GM12873 (cell line): Measurements from ENCODE around the gene FLOT1.

ENCODE experiments used
- TF ChIP-seq, protein P1 (sequence below): IDR thresholded peaks from 2 replicates; pipeline ENCODE4 v1.5.1; 2012; ENCODE audit warnings: low read depth, mild to moderate bottlenecking, moderate library complexity, low read length, control low read depth; ENCODE audit not compliant: insufficient read depth; ENCODE audit errors: missing control alignments

The FLOT1 gene

DNA sequence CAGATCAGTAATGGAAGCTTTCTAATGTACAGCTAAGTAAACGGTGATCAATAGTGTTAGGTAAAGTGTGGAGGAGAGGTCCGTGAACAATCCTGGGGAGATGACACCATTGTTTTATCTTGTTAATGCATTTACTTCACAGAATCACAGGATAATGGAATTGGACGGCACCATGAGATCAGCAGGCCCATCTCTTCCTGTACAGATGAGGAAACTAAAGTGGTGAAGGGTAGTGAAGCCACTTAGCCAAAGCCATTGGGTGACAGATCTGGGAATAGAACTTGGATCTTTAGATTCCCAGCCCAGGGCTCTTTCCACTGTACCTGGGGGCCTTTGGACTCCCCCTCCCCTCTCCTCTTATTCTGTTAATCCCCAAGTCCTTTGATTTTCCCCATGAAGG lies 28.1 kb upstream of the FLOT1 start:
- TF ChIP-seq, protein P1, sequence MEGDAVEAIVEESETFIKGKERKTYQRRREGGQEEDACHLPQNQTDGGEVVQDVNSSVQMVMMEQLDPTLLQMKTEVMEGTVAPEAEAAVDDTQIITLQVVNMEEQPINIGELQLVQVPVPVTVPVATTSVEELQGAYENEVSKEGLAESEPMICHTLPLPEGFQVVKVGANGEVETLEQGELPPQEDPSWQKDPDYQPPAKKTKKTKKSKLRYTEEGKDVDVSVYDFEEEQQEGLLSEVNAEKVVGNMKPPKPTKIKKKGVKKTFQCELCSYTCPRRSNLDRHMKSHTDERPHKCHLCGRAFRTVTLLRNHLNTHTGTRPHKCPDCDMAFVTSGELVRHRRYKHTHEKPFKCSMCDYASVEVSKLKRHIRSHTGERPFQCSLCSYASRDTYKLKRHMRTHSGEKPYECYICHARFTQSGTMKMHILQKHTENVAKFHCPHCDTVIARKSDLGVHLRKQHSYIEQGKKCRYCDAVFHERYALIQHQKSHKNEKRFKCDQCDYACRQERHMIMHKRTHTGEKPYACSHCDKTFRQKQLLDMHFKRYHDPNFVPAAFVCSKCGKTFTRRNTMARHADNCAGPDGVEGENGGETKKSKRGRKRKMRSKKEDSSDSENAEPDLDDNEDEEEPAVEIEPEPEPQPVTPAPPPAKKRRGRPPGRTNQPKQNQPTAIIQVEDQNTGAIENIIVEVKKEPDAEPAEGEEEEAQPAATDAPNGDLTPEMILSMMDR = no peak

DNA sequence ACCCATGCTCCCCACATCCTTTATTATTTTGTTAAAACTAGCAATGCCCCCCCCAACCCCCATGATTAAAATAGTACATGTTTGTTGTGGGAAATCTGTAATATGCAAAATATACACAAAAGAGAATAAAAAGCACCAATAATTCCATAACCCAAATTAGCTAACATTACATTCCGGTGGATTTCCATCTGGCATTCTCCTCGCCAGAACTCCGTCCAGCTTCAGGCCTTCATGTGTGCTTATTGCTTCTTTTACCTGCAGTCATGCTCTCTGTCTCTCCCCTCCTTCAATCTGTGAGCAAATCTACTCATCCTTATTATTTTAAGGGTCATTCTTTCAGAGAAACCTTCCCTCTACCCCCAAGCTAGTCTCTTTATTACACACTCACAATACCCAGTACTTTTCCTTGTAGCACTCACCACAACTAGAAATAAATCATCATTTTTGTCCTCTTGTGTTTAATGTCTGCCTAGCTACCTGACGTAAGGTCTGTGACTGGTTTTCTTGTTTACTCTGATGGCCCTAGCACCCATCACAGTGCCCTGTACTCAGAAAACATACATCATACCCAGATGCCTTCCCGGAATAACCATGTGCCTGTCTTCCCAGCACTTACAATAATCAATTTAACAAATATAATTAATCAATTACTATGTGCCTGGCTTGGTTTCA lies 27.5 kb upstream of the FLOT1 start:
- TF ChIP-seq, protein P1 = no peak

- TF ChIP-seq, protein P1 = no peak
Measured at GRCh38 chr6:30769088-30769852, 26.8 kb upstream of the FLOT1 start.

- TF ChIP-seq, protein P1 = no peak
Measured at GRCh38 chr6:30768634-30769087, 26.2 kb upstream of the FLOT1 start.

DNA sequence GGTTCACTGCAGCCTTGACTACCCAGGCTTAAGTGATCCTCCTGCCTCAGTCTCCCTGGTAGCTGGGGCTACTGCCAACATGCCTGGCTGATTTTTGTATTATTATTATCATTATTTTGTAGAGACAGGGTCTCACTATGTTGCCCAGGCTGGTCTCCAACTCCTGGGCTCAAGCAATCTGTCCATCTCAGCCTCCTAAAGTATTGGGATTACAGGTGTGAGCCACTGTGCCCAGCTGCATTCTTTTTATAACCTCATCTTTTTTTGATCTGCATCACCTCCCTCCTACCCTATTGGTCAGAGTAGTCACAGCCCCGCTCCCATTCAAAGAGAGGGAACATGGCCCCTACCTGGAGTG lies 25.4 kb upstream of the FLOT1 start:
- TF ChIP-seq, protein P1 = no peak

DNA sequence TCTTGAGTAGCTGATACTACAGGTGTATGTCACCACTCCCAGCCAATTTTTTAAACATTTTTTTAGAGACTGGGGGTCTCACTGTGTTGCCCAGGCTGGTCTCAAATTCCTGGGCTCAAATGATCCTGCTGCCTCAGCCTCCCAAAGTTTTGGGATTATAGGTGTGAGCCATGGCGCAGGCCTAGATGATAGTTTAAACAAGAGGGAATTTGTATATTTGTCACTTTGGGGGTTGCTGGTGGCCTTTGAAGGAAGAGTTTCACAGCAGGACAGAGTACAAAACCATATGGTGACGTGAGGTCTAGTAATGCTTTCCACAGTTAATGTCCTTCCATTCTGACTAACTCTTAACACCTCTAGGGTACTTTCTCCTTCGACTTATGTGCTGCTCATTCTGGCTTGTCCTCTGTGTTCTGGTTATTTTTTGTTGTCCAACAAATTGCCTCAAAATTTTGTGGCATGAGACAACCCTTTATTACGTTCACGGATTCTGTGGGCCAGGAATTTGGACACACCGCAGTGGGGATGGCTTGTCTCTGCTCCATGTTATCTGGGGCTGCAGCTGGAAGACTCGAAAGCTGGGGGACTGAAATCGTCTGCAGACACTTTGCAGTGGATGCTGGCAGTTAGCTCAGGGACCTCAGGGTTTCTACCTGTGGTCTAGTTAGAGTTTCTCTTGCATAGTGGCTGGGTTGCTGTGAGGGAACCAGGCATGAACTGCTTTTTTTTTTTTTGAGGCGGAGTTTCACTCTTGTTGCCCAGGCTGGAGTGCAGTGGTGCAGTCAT lies 24.9 kb upstream of the FLOT1 start:
- TF ChIP-seq, protein P1 = no peak
